H1 (cell line): ENCODE data around the gene RSAD1. TPM values are rescaled to one million over a fixed set of nuclear protein-coding genes. Genes with fewer than 3 reads are reported as not detected.

Experiments used
- BACH1 ChIP-seq: IDR thresholded peaks from 2 replicates; pipeline ENCODE4 v1.6.1; 2012; ENCODE audit warnings: low read length, improper control_type of control experiment
- BCL11A ChIP-seq, 2 experiments: IDR thresholded peaks; one replicate each; pipeline ENCODE4 v1.6.1; 2011; ENCODE audit warnings: low read depth in 2 of 2, low read length in 2 of 2, mild to moderate bottlenecking in 2 of 2
- BRCA1 ChIP-seq: IDR thresholded peaks from 2 replicates; pipeline ENCODE4 v1.6.1; 2012; ENCODE audit warnings: low read depth, low read length, improper control_type of control experiment
- CHD2 ChIP-seq: IDR thresholded peaks from 2 replicates; pipeline ENCODE4 v1.6.1; 2012; ENCODE audit warnings: low read length, improper control_type of control experiment
- EGR1 ChIP-seq: IDR thresholded peaks from 2 replicates; pipeline ENCODE4 v1.6.1; 2011; ENCODE audit warnings: low read depth, low read length, borderline replicate concordance
- JUN ChIP-seq: IDR thresholded peaks from 2 replicates; pipeline ENCODE4 v1.6.1; 2011; ENCODE audit warnings: low read depth, mild to moderate bottlenecking, improper control_type of control experiment, low read length
- SP2 ChIP-seq: IDR thresholded peaks from 2 replicates; pipeline ENCODE4 v1.6.1; 2012; ENCODE audit warnings: mild to moderate bottlenecking, low read length, inconsistent platforms
- TBP ChIP-seq: IDR thresholded peaks from 2 replicates; pipeline ENCODE4 v1.6.1; 2011; ENCODE audit warnings: low read depth, low read length, improper control_type of control experiment
- TCF12 ChIP-seq: IDR thresholded peaks from 2 replicates; pipeline ENCODE4 v1.6.1; 2011; ENCODE audit warnings: low read depth, mild to moderate bottlenecking, low read length
- YY1 ChIP-seq: IDR thresholded peaks from 2 replicates; pipeline ENCODE4 v1.6.1; 2011; ENCODE audit warnings: low read depth, mild to moderate bottlenecking, low read length
- ZNF274 ChIP-seq: IDR thresholded peaks from 2 replicates; pipeline ENCODE4 v1.7.0; 2012; ENCODE audit warnings: low read length, borderline replicate concordance; ENCODE audit errors: extremely low read depth
- polyA plus RNA-seq, 7 experiments: library from polyadenylated mRNA; depleted of rRNA in 3 of 7; stranded (reverse) in 5 of 7; unstranded in 2 of 7; fragments of >200 nt in 5 of 7; fragments of 200-250 nt in 2 of 7; gene quantifications; 1 replicate in 5 of 7; 2 replicates in 1 of 7; 4 replicates in 1 of 7; pipeline versions ENCODE4 v1.2.1 to v1.2.3, GENCODE V29; 2011 to 2013; ENCODE audit warnings: missing spikeins in 2 of 7, mixed read lengths in 2 of 7
- total RNA-seq: library from RNA; stranded (reverse); fragmentation: NEBNext Ultra II Directional; extraction: Animal tissue kit (Norgen Biotek cat#: 25700); gene quantifications from 2 replicates; pipeline ENCODE4 v1.2.1, GENCODE V29; 2021
- TF ChIP-seq, protein P1 (sequence below): fragments of 300-600 bp; sonication (generic); IDR thresholded peaks from 2 replicates; pipeline ENCODE4 v1.7.1; 2012; ENCODE audit warnings: low read length, moderate library complexity, mild to moderate bottlenecking, inconsistent platforms; ENCODE audit not compliant: insufficient replicate concordance

The RSAD1 gene
- total and polyA plus RNA-seq, 2 of the 8 experiments (the other 6 are each of a cell fraction or from before 2014, with no cell fraction given), result 17.9 to 33.5 TPM

DNA sequence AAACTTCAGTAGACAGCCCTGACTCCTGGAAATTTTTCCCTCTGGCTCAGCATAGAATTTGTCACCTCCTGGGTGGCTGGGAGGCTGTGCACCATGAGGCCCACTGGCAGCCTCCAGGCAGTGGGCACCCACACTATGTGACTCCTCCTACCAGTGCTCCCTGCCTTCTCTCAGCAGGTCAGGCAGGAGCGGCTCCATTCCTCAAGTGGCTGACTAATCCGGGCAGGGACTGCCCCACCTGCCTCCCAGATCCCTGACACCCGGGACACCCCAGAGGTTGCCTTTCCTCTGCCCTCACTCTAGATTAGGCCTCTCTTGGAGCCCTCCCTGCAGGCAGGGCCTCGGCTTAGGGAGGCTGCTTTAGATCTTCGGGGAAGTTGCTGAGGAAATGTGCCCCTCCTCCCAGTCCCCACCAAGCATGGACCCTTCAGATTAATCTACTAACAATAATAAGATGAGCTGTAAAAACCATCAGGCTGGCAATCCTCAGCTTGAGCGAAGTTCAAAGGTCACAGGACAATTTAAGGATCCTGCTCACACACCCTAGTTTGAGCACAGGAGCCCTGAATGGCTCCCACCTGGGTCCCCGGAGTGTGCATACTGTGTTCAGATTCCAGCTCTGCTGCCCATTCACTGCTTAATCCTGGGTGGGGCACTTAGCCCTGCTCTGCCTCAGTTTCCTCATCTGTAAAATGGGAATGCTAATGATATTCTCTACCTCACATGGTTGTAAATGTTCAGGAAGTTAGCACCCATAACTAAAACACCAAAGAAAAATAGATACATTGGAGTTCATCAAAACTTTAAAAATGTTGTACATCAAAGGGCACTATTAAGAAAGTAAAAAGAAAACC is 19.6 kb downstream of the RSAD1 start (continued):
- TF ChIP-seq, protein P1, sequence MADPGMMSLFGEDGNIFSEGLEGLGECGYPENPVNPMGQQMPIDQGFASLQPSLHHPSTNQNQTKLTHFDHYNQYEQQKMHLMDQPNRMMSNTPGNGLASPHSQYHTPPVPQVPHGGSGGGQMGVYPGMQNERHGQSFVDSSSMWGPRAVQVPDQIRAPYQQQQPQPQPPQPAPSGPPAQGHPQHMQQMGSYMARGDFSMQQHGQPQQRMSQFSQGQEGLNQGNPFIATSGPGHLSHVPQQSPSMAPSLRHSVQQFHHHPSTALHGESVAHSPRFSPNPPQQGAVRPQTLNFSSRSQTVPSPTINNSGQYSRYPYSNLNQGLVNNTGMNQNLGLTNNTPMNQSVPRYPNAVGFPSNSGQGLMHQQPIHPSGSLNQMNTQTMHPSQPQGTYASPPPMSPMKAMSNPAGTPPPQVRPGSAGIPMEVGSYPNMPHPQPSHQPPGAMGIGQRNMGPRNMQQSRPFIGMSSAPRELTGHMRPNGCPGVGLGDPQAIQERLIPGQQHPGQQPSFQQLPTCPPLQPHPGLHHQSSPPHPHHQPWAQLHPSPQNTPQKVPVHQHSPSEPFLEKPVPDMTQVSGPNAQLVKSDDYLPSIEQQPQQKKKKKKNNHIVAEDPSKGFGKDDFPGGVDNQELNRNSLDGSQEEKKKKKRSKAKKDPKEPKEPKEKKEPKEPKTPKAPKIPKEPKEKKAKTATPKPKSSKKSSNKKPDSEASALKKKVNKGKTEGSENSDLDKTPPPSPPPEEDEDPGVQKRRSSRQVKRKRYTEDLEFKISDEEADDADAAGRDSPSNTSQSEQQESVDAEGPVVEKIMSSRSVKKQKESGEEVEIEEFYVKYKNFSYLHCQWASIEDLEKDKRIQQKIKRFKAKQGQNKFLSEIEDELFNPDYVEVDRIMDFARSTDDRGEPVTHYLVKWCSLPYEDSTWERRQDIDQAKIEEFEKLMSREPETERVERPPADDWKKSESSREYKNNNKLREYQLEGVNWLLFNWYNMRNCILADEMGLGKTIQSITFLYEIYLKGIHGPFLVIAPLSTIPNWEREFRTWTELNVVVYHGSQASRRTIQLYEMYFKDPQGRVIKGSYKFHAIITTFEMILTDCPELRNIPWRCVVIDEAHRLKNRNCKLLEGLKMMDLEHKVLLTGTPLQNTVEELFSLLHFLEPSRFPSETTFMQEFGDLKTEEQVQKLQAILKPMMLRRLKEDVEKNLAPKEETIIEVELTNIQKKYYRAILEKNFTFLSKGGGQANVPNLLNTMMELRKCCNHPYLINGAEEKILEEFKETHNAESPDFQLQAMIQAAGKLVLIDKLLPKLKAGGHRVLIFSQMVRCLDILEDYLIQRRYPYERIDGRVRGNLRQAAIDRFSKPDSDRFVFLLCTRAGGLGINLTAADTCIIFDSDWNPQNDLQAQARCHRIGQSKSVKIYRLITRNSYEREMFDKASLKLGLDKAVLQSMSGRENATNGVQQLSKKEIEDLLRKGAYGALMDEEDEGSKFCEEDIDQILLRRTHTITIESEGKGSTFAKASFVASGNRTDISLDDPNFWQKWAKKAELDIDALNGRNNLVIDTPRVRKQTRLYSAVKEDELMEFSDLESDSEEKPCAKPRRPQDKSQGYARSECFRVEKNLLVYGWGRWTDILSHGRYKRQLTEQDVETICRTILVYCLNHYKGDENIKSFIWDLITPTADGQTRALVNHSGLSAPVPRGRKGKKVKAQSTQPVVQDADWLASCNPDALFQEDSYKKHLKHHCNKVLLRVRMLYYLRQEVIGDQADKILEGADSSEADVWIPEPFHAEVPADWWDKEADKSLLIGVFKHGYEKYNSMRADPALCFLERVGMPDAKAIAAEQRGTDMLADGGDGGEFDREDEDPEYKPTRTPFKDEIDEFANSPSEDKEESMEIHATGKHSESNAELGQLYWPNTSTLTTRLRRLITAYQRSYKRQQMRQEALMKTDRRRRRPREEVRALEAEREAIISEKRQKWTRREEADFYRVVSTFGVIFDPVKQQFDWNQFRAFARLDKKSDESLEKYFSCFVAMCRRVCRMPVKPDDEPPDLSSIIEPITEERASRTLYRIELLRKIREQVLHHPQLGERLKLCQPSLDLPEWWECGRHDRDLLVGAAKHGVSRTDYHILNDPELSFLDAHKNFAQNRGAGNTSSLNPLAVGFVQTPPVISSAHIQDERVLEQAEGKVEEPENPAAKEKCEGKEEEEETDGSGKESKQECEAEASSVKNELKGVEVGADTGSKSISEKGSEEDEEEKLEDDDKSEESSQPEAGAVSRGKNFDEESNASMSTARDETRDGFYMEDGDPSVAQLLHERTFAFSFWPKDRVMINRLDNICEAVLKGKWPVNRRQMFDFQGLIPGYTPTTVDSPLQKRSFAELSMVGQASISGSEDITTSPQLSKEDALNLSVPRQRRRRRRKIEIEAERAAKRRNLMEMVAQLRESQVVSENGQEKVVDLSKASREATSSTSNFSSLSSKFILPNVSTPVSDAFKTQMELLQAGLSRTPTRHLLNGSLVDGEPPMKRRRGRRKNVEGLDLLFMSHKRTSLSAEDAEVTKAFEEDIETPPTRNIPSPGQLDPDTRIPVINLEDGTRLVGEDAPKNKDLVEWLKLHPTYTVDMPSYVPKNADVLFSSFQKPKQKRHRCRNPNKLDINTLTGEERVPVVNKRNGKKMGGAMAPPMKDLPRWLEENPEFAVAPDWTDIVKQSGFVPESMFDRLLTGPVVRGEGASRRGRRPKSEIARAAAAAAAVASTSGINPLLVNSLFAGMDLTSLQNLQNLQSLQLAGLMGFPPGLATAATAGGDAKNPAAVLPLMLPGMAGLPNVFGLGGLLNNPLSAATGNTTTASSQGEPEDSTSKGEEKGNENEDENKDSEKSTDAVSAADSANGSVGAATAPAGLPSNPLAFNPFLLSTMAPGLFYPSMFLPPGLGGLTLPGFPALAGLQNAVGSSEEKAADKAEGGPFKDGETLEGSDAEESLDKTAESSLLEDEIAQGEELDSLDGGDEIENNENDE, result no peak
- TF ChIP-seq TCF12 (no peak), JUN (no peak), YY1 (no peak), ZNF274 (no peak), BRCA1 (no peak), TBP (no peak), SP2 (no peak), CHD2 (no peak), EGR1 (no peak), BCL11A (IDR thresholded peaks at IDR 0.05; ENCODE audit: low read depth in 2 of 2, low read length in 2 of 2) (no peak), BACH1 (no peak)
